Measurements from ENCODE around the gene NDST1.

DNA sequence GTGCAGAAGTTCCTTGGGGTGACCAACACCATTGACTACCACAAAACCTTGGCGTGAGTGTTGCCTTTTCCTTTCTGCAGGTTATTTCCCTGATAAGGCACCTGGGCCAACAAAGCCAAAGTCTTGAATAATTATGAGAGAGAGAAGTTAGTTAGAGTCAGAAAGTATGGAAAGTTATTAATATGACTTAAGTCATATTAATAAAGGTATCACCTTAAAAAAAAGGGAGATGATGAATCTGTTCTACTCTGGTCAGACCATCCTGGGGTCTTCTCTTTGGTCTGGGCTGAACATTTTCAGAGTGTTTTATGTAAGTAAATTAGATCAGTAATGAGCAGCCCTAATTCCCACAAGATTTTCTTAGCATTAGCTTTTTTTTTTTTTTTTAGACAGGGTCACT, 41.8 kb downstream of the NDST1 start:
- TF ChIP-seq, protein P1, sequence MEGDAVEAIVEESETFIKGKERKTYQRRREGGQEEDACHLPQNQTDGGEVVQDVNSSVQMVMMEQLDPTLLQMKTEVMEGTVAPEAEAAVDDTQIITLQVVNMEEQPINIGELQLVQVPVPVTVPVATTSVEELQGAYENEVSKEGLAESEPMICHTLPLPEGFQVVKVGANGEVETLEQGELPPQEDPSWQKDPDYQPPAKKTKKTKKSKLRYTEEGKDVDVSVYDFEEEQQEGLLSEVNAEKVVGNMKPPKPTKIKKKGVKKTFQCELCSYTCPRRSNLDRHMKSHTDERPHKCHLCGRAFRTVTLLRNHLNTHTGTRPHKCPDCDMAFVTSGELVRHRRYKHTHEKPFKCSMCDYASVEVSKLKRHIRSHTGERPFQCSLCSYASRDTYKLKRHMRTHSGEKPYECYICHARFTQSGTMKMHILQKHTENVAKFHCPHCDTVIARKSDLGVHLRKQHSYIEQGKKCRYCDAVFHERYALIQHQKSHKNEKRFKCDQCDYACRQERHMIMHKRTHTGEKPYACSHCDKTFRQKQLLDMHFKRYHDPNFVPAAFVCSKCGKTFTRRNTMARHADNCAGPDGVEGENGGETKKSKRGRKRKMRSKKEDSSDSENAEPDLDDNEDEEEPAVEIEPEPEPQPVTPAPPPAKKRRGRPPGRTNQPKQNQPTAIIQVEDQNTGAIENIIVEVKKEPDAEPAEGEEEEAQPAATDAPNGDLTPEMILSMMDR (IDR thresholded peaks at IDR 0.05) = no peak
- TF ChIP-seq ZFX (IDR thresholded peaks at IDR 0.05; ENCODE audit: borderline replicate concordance) = no peak

Measured in 22Rv1 (cell line).